PC-9 (cell line): Measurements from ENCODE around the gene ELN. TPM values are rescaled to one million over a fixed set of nuclear protein-coding genes. Genes with fewer than 3 reads are reported as not detected.

Experiments used
- BruUV-seq: library from RNA; stranded (reverse); fragments of 400-500 nt; replicated peaks from 2 replicates; lab custom pipeline; 2021; lab: Mats Ljungman, UMichigan
- CTCF ChIA-PET: fragments of 300-600 bp; sonication (Branson Sonifier 250); formaldehyde crosslinking; loops from one replicate; lab custom pipeline; 2022; ENCODE audit warnings: antibody characterized with exemption; lab: Charles Lee
- POLR2A ChIA-PET: fragments of 300-600 bp; sonication (Branson Sonifier 250); formaldehyde crosslinking; loops from one replicate; lab custom pipeline; 2022; ENCODE audit warnings: antibody characterized with exemption; ENCODE audit not compliant: unreplicated experiment; lab: Charles Lee
- DNase-seq, 2 experiments: peaks; one replicate each; pipeline versions ENCODE4 v3.0.0 to v3.0.0-alpha.2; 2015 to 2022; ENCODE audit warnings: mixed read lengths in 1 of 2
- H2AFZ ChIP-seq: fragments of 200-600 bp; sonication (generic); 2 replicates; pipeline ENCODE4 v1.8.1; 2017; ENCODE audit warnings: antibody characterized with exemption
- H3F3A ChIP-seq: fragments of 200-600 bp; sonication (generic); 2 replicates; pipeline ENCODE4 v1.8.1; 2017; ENCODE audit warnings: antibody characterized with exemption, mild to moderate bottlenecking, low read depth; ENCODE audit not compliant: insufficient read depth
- H3K27ac ChIP-seq: fragments of 200-600 bp; sonication (generic); 2 replicates; pipeline ENCODE4 v1.6.1; 2016; ENCODE audit warnings: mixed run types
- H3K27me3 ChIP-seq: fragments of 200-600 bp; sonication (generic); 2 replicates; pipeline ENCODE4 v1.6.1; 2016; ENCODE audit warnings: low read depth, mixed run types; ENCODE audit not compliant: insufficient read depth
- H3K36me3 ChIP-seq: fragments of 200-600 bp; sonication (generic); 2 replicates; pipeline ENCODE4 v1.6.1; 2016; ENCODE audit warnings: low read depth, mixed run types
- H3K4me1 ChIP-seq: fragments of 200-600 bp; sonication (generic); replicated peaks from 2 replicates; pipeline ENCODE4 v1.6.1; 2016; ENCODE audit warnings: mixed run types; ENCODE audit not compliant: insufficient read depth
- H3K4me2 ChIP-seq: fragments of 200-600 bp; sonication (generic); 2 replicates; pipeline ENCODE4 v1.6.1; 2017; ENCODE audit warnings: mixed run types
- H3K4me3 ChIP-seq: fragments of 200-600 bp; sonication (generic); 2 replicates; pipeline ENCODE4 v1.6.1; 2016; ENCODE audit warnings: mixed run types
- H3K79me2 ChIP-seq: fragments of 200-600 bp; sonication (generic); 2 replicates; pipeline ENCODE4 v1.6.1; 2017; ENCODE audit warnings: low read depth, mixed run types
- H3K9me2 ChIP-seq: fragments of 200-600 bp; sonication (generic); 2 replicates; pipeline ENCODE4 v1.8.1; 2017; ENCODE audit warnings: mild to moderate bottlenecking; ENCODE audit not compliant: insufficient read depth
- H3K9me3 ChIP-seq: fragments of 200-600 bp; sonication (generic); 2 replicates; pipeline ENCODE4 v1.8.1; 2016; ENCODE audit warnings: low read depth; ENCODE audit not compliant: insufficient read depth
- H4K20me1 ChIP-seq: fragments of 200-600 bp; sonication (generic); 2 replicates; pipeline ENCODE4 v1.8.1; 2017; ENCODE audit not compliant: insufficient read depth
- CTCF ChIP-seq: fragments of 200-600 bp; sonication (generic); conservative IDR thresholded peaks from 2 replicates; pipeline ENCODE4 v1.6.1; 2017; ENCODE audit warnings: mixed run types, antibody characterized with exemption, mild to moderate bottlenecking, moderate library complexity
- EZH2 ChIP-seq: fragments of 200-600 bp; sonication (generic); IDR thresholded peaks from 2 replicates; pipeline ENCODE4 v1.8.0; 2017; ENCODE audit warnings: antibody characterized with exemption, low read depth
- intact Hi-C: fragments of 100-400 bp; cut with micrococcal nuclease; formaldehyde crosslinking; loops from one replicate; pipeline ENCODE4 v1.10.0; 2022; ENCODE audit not compliant: unreplicated experiment
- total RNA-seq: library from RNA; stranded (reverse); gene quantifications from 2 replicates; pipeline ENCODE4 v1.2.3, GENCODE V29; 2021

ELN gene
- total RNA-seq, 1 experiment from 2014 or later = 0.11 TPM

DNA sequence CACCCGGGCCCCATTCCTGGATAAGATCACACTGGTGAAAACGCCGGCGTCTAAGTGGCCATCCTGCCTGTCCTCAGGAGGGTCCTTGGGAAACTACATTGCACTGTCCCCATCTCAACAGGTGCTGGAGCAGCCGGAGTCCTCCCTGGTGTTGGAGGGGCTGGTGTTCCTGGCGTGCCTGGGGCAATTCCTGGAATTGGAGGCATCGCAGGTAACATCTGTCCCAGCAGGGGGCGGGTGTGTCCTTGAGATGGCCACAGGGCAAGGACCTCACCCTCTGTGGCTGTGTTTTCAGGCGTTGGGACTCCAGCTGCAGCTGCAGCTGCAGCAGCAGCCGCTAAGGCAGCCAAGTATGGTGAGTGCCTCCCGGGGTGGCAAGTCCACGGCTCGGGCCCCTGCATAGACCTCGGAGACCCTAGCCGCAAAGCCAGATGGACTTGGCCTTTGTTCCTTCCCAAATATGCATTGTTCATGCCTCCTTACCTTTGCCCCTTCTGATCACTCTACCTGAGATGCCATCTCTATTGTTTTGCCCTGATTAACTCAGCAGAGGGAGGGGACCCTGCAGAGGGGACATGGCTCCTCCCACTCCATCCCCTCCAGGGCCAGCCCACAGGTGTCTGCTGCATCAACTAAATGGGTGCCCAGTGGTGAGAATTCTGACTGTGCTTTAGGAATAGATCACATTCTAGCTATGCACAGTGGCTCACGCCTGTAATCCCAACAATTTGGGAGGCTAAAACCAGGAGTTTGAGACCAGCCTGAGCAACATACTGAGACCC lies 23.8 kb downstream of the ELN start:
- TF ChIP-seq EZH2 = no peak
- TF ChIP-seq CTCF = peak; percentile 65
- Histone ChIP-seq H3K9me2 (no peaks in the 10 kb centered on the region), H3K4me1 (no peaks in the 10 kb centered on the region), H3K79me2 (no peaks in the 10 kb centered on the region), H4K20me1 (no peaks in the 10 kb centered on the region), H3K27me3 (peaks cover 19% of the 10 kb centered on the region), H2AFZ (no peak overlapping the region), H3K27ac (no peak overlapping the region), H3K4me2 (no peak overlapping the region), H3K36me3 (no peaks in the 10 kb centered on the region), H3F3A (no peaks in the 10 kb centered on the region), H3K4me3 (no peak overlapping the region), H3K9me3 (no peaks in the 10 kb centered on the region)
- intact Hi-C loops = loop anchor here (2.0 to 5.0 kb wide), 3 partner anchors 150 to 349 kb away; no protein-coding TSS in a partner anchor
- CTCF ChIA-PET = no interaction called here
- peak; percentile 43 to 78 for DNase-seq
- no TSS peak for BruUV-seq
- POLR2A ChIA-PET = no interaction called here

GRCh38 chr7:74052628-74053027 lies 24.7 kb downstream of the ELN start:
- Histone ChIP-seq H3K27me3 (peaks cover 22% of the 10 kb centered on the region), H3K9me2 (no peaks in the 10 kb centered on the region), H3K27ac (no peak overlapping the region), H3K36me3 (no peaks in the 10 kb centered on the region), H3K9me3 (no peaks in the 10 kb centered on the region), H3K4me3 (no peak overlapping the region), H2AFZ (no peak overlapping the region), H3K79me2 (no peaks in the 10 kb centered on the region), H3K4me2 (no peak overlapping the region), H3K4me1 (no peaks in the 10 kb centered on the region), H4K20me1 (no peaks in the 10 kb centered on the region), H3F3A (no peaks in the 10 kb centered on the region)
- no peak for DNase-seq
- TF ChIP-seq EZH2 = no peak
- TF ChIP-seq CTCF = no peak
- ChIA-PET CTCF (interaction anchor here (0.6 kb wide), 1 partner anchor 25 kb away, joined by 3 read pairs; no protein-coding TSS in a partner anchor), POLR2A (no interaction called here)
- intact Hi-C loops = loop anchor here (5.0 kb wide), 1 partner anchor 150 kb away; no protein-coding TSS in a partner anchor
- no TSS peak for BruUV-seq

- TF ChIP-seq CTCF (no peak), EZH2 (no peak)
- Histone ChIP-seq H3K4me1 (no peaks in the 10 kb centered on the region), H3F3A (no peaks in the 10 kb centered on the region), H3K9me3 (no peaks in the 10 kb centered on the region), H4K20me1 (no peaks in the 10 kb centered on the region), H3K27me3 (peaks cover 16% of the 10 kb centered on the region), H3K9me2 (no peaks in the 10 kb centered on the region), H3K36me3 (no peaks in the 10 kb centered on the region), H3K4me2 (no peak overlapping the region), H3K27ac (no peak overlapping the region), H2AFZ (no peak overlapping the region), H3K79me2 (no peaks in the 10 kb centered on the region), H3K4me3 (no peak overlapping the region)
- no peak for DNase-seq
- BruUV-seq = no TSS peak
- intact Hi-C loops = loop anchor here (5.0 kb wide), 1 partner anchor 149 kb away; no protein-coding TSS in a partner anchor
- ChIA-PET CTCF (no interaction called here), POLR2A (no interaction called here)
Measured at GRCh38 chr7:74053589-74054186, 25.7 kb downstream of the ELN start.
